Glutamatergic neuron (in vitro differentiated cells): ENCODE data around the gene VWA3A. TPM values are rescaled to one million over a fixed set of nuclear protein-coding genes. Genes with fewer than 3 reads are reported as not detected.
"Not testable (repeated sequence)": the region's sequence is repeated elsewhere in the genome, so short reads cannot be mapped to it uniquely, and the experiment has no call there.

Experiments used
- DNase-seq: peaks from one replicate; pipeline ENCODE4 v3.0.0; 2022
- H3K27ac Mint-ChIP-seq: one replicate; pipeline ENCODE4 v1.8.0; 2020; ENCODE audit warnings: mild to moderate bottlenecking, mixed read lengths, inconsistent platforms; ENCODE audit not compliant: unreplicated experiment
- H3K27me3 Mint-ChIP-seq: one replicate; pipeline ENCODE4 v1.8.0; 2020; ENCODE audit warnings: mild to moderate bottlenecking, moderate library complexity, mixed read lengths, inconsistent platforms; ENCODE audit not compliant: unreplicated experiment
- H3K36me3 Mint-ChIP-seq: one replicate; pipeline ENCODE4 v1.8.0; 2020; ENCODE audit warnings: mild to moderate bottlenecking, mixed read lengths, inconsistent platforms; ENCODE audit not compliant: unreplicated experiment
- H3K4me1 Mint-ChIP-seq: one replicate; pipeline ENCODE4 v1.8.0; 2020; ENCODE audit warnings: mild to moderate bottlenecking, low read depth, mixed read lengths, inconsistent platforms; ENCODE audit not compliant: unreplicated experiment
- H3K4me3 Mint-ChIP-seq: one replicate; pipeline ENCODE4 v1.8.0; 2020; ENCODE audit warnings: mild to moderate bottlenecking, mixed read lengths, inconsistent platforms; ENCODE audit not compliant: unreplicated experiment
- H3K9me3 Mint-ChIP-seq: one replicate; pipeline ENCODE4 v1.8.0; 2020; ENCODE audit warnings: mild to moderate bottlenecking, moderate library complexity, mixed read lengths, inconsistent platforms; ENCODE audit not compliant: unreplicated experiment
- total RNA-seq: library from RNA; stranded (reverse); fragmentation: NEBNext Ultra II Directional; extraction: Animal tissue kit (Norgen Biotek cat#: 25700); gene quantifications from one replicate; pipeline ENCODE4 v1.2.1, GENCODE V29; 2021; ENCODE audit not compliant: unreplicated experiment
- TF ChIP-seq, protein P1 (sequence below): fragments of 200-600 bp; sonication (generic); IDR thresholded peaks from one replicate; pipeline ENCODE4 v1.5.0; 2021; ENCODE audit not compliant: partially characterized antibody, unreplicated experiment

Gene VWA3A
- total RNA-seq, 1 donor from 2014 or later, result 0.17 TPM

DNA sequence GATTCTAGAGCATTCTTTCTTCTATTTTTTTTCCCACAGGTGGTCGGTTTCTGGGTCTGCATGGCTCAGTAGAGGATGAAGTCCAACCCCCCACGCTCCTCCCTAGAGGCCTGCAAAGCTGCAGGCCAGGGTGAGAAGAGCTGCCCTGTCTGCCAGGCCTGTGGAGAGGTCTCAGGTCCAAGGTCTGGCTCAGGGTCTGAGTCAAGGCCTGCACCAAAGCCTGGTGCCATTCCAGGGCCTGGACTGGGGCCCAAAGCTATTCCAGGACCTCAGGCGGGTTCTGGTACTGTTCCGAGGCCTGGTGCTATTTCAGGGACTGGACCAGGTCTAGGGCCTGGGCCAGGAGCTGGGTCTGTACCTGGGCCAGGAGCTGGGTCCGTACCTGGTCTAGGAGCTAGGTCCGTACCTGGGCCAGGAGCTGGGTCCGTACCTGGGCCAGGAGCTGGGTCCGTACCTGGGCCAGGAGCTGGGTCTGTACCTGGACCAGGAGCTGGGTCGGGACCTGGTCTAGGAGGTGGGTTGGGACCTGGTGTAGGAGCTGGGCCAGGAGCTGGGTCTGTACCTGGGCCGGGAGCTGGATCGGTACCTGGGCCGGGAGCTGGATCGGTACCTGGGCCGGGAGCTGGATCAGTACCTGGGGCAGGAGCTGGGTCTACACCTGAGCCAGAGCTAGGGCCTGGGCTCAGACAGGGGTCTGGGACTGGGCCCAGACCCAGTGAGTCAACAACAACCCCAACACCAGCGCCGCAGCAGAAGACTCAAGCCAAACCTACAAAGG is 73.4 kb downstream of the VWA3A start:
- no peaks in the 10 kb centered on the region for H3K4me1 Mint-ChIP-seq
- no peak overlapping the region for H3K27ac Mint-ChIP-seq
- H3K4me3 Mint-ChIP-seq, result no peak overlapping the region
- H3K36me3 Mint-ChIP-seq, result peaks cover 10% of the 10 kb centered on the region
- TF ChIP-seq, protein P1, sequence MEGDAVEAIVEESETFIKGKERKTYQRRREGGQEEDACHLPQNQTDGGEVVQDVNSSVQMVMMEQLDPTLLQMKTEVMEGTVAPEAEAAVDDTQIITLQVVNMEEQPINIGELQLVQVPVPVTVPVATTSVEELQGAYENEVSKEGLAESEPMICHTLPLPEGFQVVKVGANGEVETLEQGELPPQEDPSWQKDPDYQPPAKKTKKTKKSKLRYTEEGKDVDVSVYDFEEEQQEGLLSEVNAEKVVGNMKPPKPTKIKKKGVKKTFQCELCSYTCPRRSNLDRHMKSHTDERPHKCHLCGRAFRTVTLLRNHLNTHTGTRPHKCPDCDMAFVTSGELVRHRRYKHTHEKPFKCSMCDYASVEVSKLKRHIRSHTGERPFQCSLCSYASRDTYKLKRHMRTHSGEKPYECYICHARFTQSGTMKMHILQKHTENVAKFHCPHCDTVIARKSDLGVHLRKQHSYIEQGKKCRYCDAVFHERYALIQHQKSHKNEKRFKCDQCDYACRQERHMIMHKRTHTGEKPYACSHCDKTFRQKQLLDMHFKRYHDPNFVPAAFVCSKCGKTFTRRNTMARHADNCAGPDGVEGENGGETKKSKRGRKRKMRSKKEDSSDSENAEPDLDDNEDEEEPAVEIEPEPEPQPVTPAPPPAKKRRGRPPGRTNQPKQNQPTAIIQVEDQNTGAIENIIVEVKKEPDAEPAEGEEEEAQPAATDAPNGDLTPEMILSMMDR, result no peak
- DNase-seq, result no peak
- peaks cover 9% of the 10 kb centered on the region for H3K27me3 Mint-ChIP-seq
- H3K9me3 Mint-ChIP-seq, result peaks cover 6% of the 10 kb centered on the region

DNA sequence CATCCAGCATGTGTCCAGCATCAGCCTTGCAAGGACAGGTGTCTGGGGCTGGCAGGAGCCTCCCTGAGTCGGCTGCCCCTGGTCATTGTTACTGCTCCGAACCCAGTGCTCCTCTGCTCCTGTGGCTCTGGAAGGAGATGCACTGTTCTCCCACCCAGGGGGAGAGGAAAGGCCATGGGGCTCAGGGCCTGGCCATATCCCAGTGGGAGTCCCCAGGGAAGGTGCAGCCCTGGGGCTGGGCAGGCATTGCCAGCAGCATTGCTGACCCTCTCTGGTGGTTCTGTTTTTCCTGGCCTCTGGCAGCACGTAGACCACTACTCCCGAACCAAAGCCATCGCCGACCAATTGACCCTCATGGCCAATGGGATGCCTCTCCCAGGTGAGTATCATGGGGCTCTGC is 79.6 kb downstream of the VWA3A start:
- Mint-ChIP-seq H3K27me3 (no peaks in the 10 kb centered on the region), H3K4me1 (no peaks in the 10 kb centered on the region), H3K4me3 (no peak overlapping the region), H3K9me3 (peaks cover 2% of the 10 kb centered on the region), H3K36me3 (no peaks in the 10 kb centered on the region), H3K27ac (no peak overlapping the region)
- DNase-seq, result no peak
- TF ChIP-seq, protein P1, result no peak

DNA sequence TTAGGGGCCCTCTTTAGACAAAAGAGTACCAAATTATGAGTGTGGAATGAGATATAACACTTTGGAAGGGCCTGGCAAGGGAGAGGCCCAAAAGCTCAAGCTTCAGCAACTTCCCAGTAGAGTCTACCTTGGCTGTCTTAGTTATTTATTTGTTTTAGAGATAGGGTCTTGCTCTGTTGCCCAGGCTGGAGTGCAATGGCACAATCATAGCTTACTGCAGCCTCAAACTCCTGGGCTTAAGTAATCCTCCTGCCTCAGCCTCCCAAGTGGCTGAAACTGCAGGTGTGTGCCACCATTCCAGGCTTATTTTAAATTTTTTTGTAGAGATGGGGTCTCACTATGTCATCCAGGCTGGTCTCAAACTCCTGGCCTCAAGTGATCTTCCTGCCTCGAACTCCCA is 80.3 kb downstream of the VWA3A start:
- H3K9me3 Mint-ChIP-seq, H3K4me3 Mint-ChIP-seq, H3K27ac Mint-ChIP-seq, H3K4me1 Mint-ChIP-seq, H3K27me3 Mint-ChIP-seq, DNase-seq, H3K36me3 Mint-ChIP-seq: not testable (repeated sequence)

DNA sequence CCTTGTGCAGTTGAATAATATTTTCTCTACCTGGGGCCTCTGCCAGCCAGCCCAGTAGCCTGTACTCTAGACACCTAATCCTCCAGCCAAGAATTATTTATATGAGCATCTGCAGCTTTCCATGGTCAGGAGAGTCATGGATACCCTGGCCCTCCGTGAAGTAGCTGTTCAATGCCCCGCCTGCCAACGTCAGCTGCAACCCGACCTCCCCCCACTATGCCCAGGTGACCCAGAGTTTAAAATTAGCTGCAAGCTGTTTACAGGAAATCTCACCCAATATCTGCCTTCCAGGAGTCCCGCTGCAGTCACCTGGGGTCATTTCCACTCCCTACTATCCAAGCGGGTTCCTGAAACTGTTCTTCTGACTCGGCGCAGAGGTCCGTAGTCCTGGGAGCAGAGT is 82.3 kb downstream of the VWA3A start:
- H3K4me1 Mint-ChIP-seq, result no peaks in the 10 kb centered on the region
- H3K9me3 Mint-ChIP-seq, result peaks cover 3% of the 10 kb centered on the region
- H3K27me3 Mint-ChIP-seq, result peaks cover 3% of the 10 kb centered on the region
- H3K36me3 Mint-ChIP-seq, result no peaks in the 10 kb centered on the region
- no peak for DNase-seq
- no peak overlapping the region for H3K27ac Mint-ChIP-seq
- TF ChIP-seq, protein P1, result no peak
- H3K4me3 Mint-ChIP-seq, result no peak overlapping the region

DNA sequence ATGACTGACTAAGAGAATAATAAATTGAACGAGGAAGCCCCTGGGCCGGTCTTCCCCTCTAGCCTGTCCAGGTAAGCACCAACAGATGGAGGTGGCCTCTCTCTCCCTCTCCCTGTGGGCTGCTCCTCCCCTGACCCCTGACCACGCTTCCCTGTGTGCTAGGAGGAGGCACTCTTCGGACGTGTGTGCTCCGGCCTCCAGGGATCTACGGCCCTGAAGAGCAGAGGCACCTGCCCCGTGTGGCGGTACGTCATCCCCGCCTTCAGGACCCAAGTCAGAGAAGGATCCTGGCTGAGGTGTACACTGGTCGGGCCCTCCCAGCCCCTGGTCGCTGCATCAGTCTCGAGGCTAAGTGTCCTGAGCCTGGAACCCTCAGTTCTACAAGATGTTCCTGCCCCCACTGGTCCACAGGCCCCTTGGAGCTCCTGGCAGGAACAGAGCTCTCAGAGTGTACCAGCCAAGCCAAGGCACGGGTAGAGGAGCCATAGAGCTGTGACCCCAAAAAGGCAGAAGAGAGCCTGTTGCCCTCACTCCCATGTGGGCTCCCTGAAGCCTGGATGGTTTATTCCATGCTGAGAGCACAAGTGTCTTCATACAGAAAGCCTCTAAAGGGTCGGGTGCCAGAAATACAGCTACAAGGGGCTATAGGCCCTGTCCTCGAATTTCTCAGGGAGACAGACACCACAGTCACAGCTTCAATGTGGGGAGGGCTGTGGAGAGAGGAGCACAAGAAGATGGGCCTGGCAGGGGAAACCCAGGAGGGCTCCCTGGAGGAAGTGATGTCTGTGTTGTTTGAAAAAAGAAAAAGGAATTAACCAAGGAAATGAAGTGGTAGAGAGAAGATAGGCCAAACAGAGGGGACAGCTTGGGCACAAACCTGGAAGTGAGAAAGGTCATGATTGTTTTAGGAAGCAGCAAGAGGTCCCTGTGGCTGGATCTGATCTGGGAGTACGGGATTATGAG is 85.9 kb downstream of the VWA3A start:
- Mint-ChIP-seq H3K27ac (no peak overlapping the region), H3K27me3 (peaks cover 5% of the 10 kb centered on the region), H3K4me3 (no peak overlapping the region), H3K4me1 (no peaks in the 10 kb centered on the region), H3K36me3 (no peaks in the 10 kb centered on the region), H3K9me3 (peaks cover 3% of the 10 kb centered on the region)
- TF ChIP-seq, protein P1, result no peak
- DNase-seq, result no peak
